ENCODE data around the gene CYBA.

Gene CYBA

GRCh38 chr16:88634994-88635670 is 15.7 kb downstream of the CYBA start:
- TF ChIP-seq CTCF (conservative IDR thresholded peaks at IDR 0.05) = no peak
- no peak for TF ChIP-seq ZFX (IDR thresholded peaks at IDR 0.05)
- no peak overlapping the region for H3K27ac ChIP-seq

DNA sequence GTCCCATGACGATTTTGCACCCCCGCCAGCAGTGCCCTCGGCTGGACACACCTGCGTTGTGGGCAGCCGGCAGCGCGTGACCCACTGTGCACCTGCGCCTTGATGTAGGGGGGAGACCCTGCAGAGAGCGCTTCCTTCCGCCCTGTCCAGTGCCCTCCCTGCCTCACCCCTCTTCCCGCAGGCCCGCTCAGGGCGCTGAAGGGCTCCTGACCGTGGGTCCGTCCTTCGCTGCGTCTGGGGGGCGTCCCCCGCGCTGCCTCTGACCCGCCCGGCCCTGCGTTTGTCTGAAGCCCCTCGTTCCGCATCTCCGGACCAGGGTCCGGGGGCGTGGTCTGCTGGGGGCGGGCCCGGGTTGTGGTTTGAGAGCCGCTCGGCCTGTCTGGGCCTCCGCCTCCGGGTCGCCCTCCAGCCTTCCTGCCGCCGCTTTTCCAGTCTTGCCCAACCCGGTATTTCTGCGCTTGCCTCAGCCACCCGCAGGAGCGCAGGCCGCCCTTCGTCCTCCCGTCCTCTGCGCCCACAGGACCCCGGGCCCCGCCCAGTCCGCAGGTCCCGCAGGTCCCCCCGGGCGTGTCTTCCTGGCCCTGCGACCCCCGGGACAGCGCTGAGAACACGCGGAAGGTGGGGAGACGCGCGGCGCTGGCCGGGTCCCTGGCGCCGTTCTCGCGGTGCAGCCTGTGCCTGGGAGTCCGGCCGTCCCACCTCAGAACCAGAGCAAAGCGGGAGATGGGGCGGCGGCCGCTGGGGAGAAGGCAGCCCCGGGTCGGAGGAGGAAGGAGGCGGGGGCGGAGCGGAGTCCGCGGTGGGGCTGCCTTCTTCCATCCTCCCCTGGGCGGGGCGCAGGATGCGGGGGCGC is 16.5 kb downstream of the CYBA start:
- no peak overlapping the region for H3K27ac ChIP-seq
- TF ChIP-seq CTCF (conservative IDR thresholded peaks at IDR 0.05) (no peak), ZFX (IDR thresholded peaks at IDR 0.05) (no peak)

DNA sequence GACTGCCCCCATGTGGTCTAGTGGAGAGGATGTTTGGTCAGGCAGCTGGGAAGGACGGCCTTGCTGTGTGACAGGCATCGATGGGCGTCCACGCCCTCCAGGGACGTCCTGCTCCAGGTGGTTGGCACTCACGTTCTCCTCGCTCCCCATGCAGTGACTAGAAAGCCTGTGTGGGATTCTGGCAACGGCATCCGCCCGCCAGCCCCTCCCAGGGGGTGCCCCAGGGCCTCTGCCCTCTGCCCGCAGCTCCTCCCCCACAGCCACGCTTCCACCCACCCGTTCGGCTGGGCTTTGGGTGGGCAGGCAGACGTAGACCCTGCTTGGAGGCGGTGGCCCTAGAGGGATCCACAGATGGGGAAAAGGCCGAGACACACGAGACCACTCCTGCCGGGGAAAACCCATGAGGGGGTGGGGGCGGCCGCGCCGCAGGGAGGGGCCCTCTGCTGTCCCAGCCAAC is 17.1 kb downstream of the CYBA start:
- no peak overlapping the region for H3K27ac ChIP-seq
- TF ChIP-seq CTCF (conservative IDR thresholded peaks at IDR 0.05) (no peak; the same call in 1 of the 2 replicates), ZFX (IDR thresholded peaks at IDR 0.05) (no peak)

- no peak for TF ChIP-seq CTCF (conservative IDR thresholded peaks at IDR 0.05)
- no peak for TF ChIP-seq ZFX (IDR thresholded peaks at IDR 0.05)
- no peak overlapping the region for H3K27ac ChIP-seq
Observed at GRCh38 chr16:88632587-88632930, 18.3 kb downstream of the CYBA start.

DNA sequence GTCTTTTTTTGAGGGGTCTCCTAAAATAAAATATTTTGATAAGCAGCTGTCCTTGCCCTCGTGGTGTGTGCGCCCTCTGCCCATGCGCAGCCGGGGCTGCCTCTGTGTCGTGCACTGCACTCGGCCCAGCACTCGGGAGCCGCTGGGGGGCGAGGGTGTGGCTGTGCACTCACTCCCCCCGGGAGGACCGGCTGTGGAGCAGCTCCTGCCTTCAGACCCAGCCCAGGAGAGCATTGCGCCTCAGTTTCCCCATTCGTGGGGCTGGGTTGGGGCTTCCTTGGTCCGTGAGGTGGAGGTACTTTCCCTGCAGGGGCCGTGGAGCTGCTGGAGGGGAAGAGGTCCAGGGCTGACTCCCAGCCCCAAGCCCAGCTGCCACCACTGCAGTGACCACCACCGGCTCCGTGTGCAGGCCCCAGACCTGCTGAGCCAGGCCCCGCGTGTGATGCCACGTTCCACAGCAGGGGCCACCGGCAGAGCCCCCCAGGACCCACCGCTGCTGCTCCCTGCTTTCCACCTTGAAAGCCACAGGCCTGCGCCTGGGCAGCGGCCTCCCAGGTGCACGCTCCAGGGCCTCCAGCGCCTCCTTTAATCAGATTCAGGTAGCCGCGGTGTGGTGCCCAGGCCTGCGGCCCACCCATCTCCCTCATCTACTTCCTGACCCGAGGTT is 18.8 kb downstream of the CYBA start:
- H3K27ac ChIP-seq = no peak overlapping the region
- TF ChIP-seq ZFX (IDR thresholded peaks at IDR 0.05) (no peak), CTCF (conservative IDR thresholded peaks at IDR 0.05) (no peak)

- no peak overlapping the region for H3K27ac ChIP-seq
Observed at GRCh38 chr16:88631384-88631783, 19.5 kb downstream of the CYBA start.

More at GRCh38 chr16:88631384-88631783, 19.5 kb downstream of the CYBA start:
- TF ChIP-seq CTCF (conservative IDR thresholded peaks at IDR 0.05) (no peak), ZFX (IDR thresholded peaks at IDR 0.05) (no peak)

Measured in C4-2B (cell line).